Fibroblast of lung (primary cell): Measurements from ENCODE around the gene DTWD2. TPM values are rescaled to one million over a fixed set of nuclear protein-coding genes. Genes with fewer than 3 reads are reported as not detected.

Experiments used
- DNase-seq, 2 donors: peaks; one replicate each; pipeline versions ENCODE4 v3.0.0 to v3.0.0-alpha.2; 2010; ENCODE audit warnings: low read depth in 2 of 2
- H2AFZ ChIP-seq: 2 replicates; pipeline ENCODE4 v1.5.1; 2012; ENCODE audit warnings: low read length, control low read depth, inconsistent platforms
- H3K27ac ChIP-seq: 2 replicates; pipeline ENCODE4 v1.5.1; 2011; ENCODE audit warnings: low read length, control low read depth; ENCODE audit not compliant: insufficient read depth
- H3K27me3 ChIP-seq: 2 replicates; pipeline ENCODE4 v1.5.1; 2011; ENCODE audit warnings: mild to moderate bottlenecking, low read length; ENCODE audit not compliant: control insufficient read depth, insufficient read depth
- H3K36me3 ChIP-seq: 2 replicates; pipeline ENCODE4 v1.5.1; 2011; ENCODE audit warnings: low read length; ENCODE audit not compliant: control insufficient read depth, insufficient read depth
- H3K4me1 ChIP-seq: 2 replicates; pipeline ENCODE4 v1.5.1; 2011; ENCODE audit warnings: low read length; ENCODE audit not compliant: control insufficient read depth, insufficient read depth; ENCODE audit errors: extremely low read depth
- H3K4me2 ChIP-seq: 2 replicates; pipeline ENCODE4 v1.5.1; 2011; ENCODE audit warnings: low read length, control low read depth; ENCODE audit not compliant: insufficient read depth; ENCODE audit errors: extremely low read depth
- H3K4me3 ChIP-seq, 4 experiments: fragments of 200-600 bp in 1 of 4; sonication (generic) in 1 of 4; replicated peaks in 1 of 4; 2 replicates each; pipeline ENCODE4 v1.5.1; 2011 to 2016; ENCODE audit warnings: low read length in 4 of 4, low read depth in 3 of 4, mild to moderate bottlenecking in 3 of 4, control low read depth in 2 of 4, inconsistent platforms in 1 of 4, mixed read lengths in 1 of 4; ENCODE audit not compliant: insufficient read depth in 1 of 4; ENCODE audit errors: control extremely low read depth in 1 of 4
- H3K79me2 ChIP-seq: 2 replicates; pipeline ENCODE4 v1.5.1; 2012; ENCODE audit warnings: mild to moderate bottlenecking, low read length, inconsistent platforms; ENCODE audit not compliant: control insufficient read depth, insufficient read depth
- H3K9ac ChIP-seq: 2 replicates; pipeline ENCODE4 v1.5.1; 2011; ENCODE audit warnings: mild to moderate bottlenecking, low read length, control low read depth; ENCODE audit not compliant: insufficient read depth
- H3K9me3 ChIP-seq: 2 replicates; pipeline ENCODE4 v1.5.1; 2012; ENCODE audit warnings: low read depth, low read length; ENCODE audit not compliant: control insufficient read depth, insufficient read depth
- H4K20me1 ChIP-seq: 2 replicates; pipeline ENCODE4 v1.5.1; 2011; ENCODE audit warnings: low read length; ENCODE audit not compliant: control insufficient read depth, insufficient read depth; ENCODE audit errors: extremely low read depth
- EZH2 ChIP-seq: IDR thresholded peaks from 2 replicates; pipeline ENCODE4 v1.5.1; 2012; ENCODE audit warnings: low read length, control low read depth, mild to moderate bottlenecking; ENCODE audit errors: missing control alignments
- polyA plus RNA-seq, 2 donors: library from polyadenylated mRNA; depleted of rRNA in 1 of 2; stranded (reverse) in 1 of 2; unstranded in 1 of 2; fragments of >200 nt; gene quantifications; 2 replicates each; pipeline ENCODE4 v1.2.1, GENCODE V29; 2011 to 2012; ENCODE audit warnings: missing spikeins in 1 of 2
- total RNA-seq: library from RNA; depleted of rRNA; stranded (reverse); fragments of >200 nt; gene quantifications from 2 replicates; pipeline ENCODE4 v1.2.1, GENCODE V29; 2014
- TF ChIP-seq, protein P1 (sequence below), 2 donors: IDR thresholded peaks in 1 of 2; conservative IDR thresholded peaks in 1 of 2; 1 replicate in 1 of 2; 2 replicates in 1 of 2; pipeline ENCODE4 v1.5.1; 2011 to 2012; ENCODE audit warnings: low read length in 2 of 2, control low read depth in 1 of 2, inconsistent platforms in 1 of 2, low read depth in 1 of 2, mild to moderate bottlenecking in 1 of 2

Gene DTWD2
- total and polyA plus RNA-seq, 2 donors (not counting 1 experiment from before 2014, with no cell fraction given) = 2.8 to 4.8 TPM

DNA sequence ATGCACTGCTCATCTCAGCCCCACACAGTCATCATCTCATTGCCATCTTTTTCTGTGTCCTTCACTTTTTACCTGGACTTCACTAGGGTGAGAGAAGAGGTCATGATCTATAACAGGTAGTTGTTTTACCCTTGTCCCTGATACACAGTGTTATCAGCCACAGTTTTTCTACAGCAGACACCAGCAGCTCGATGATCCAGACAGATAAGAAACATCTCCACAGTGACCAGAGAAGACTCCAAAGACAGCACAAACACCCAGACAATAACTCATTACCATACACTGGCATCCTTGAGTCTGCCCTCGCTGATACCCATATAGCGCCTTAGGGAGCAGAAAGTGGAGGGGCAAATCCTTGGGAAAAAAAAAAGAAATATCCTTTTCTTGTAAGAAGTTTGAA, 194.1 kb downstream of the DTWD2 start:
- TF ChIP-seq EZH2 = no peak
- TF ChIP-seq, protein P1, sequence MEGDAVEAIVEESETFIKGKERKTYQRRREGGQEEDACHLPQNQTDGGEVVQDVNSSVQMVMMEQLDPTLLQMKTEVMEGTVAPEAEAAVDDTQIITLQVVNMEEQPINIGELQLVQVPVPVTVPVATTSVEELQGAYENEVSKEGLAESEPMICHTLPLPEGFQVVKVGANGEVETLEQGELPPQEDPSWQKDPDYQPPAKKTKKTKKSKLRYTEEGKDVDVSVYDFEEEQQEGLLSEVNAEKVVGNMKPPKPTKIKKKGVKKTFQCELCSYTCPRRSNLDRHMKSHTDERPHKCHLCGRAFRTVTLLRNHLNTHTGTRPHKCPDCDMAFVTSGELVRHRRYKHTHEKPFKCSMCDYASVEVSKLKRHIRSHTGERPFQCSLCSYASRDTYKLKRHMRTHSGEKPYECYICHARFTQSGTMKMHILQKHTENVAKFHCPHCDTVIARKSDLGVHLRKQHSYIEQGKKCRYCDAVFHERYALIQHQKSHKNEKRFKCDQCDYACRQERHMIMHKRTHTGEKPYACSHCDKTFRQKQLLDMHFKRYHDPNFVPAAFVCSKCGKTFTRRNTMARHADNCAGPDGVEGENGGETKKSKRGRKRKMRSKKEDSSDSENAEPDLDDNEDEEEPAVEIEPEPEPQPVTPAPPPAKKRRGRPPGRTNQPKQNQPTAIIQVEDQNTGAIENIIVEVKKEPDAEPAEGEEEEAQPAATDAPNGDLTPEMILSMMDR (conservative IDR thresholded peaks at IDR 0.05 in 1 of 2, IDR thresholded peaks at IDR 0.05 in 1 of 2; ENCODE audit: low read depth in 1 of 2, low read length in 2 of 2) = no peak
- no peak overlapping the region for H3K27ac ChIP-seq
- no peaks in the 10 kb centered on the region for H4K20me1 ChIP-seq
- H3K9me3 ChIP-seq = no peaks in the 10 kb centered on the region
- H3K79me2 ChIP-seq = no peaks in the 10 kb centered on the region
- no peak overlapping the region for H3K4me3 ChIP-seq
- H3K9ac ChIP-seq = no peak overlapping the region
- H3K4me2 ChIP-seq = no peak overlapping the region
- no peaks in the 10 kb centered on the region for H3K4me1 ChIP-seq
- no peaks in the 10 kb centered on the region for H3K27me3 ChIP-seq
- no peak for DNase-seq
- no peak overlapping the region for H2AFZ ChIP-seq
- no peaks in the 10 kb centered on the region for H3K36me3 ChIP-seq

DNA sequence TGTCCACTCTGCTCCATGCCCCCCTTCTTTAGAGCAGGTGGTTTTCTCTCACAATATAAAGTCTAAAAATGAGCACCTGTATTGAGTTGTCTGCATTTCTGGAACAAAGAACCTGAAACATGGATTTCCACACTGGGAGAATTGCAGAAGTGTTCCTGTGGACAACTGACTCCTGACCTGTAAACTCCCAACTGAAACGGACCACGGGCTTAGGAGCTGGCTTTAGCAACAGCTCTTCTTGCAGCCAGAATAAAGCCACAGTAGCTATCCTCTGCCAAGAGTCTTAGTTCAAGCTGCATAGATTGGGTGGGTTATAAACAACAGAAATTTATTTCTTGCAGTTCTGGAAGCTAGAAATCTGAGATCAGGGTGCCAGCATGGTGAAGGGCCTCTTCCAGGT, 194.7 kb downstream of the DTWD2 start:
- Histone ChIP-seq H3K4me2 (no peak overlapping the region), H3K9me3 (no peaks in the 10 kb centered on the region), H3K4me1 (no peaks in the 10 kb centered on the region), H3K4me3 (no peak overlapping the region), H3K27me3 (no peaks in the 10 kb centered on the region), H3K36me3 (no peaks in the 10 kb centered on the region), H3K9ac (no peak overlapping the region), H3K27ac (no peak overlapping the region), H2AFZ (no peak overlapping the region), H4K20me1 (no peaks in the 10 kb centered on the region), H3K79me2 (no peaks in the 10 kb centered on the region)
- DNase-seq = no peak
- TF ChIP-seq, protein P1 (conservative IDR thresholded peaks at IDR 0.05 in 1 of 2, IDR thresholded peaks at IDR 0.05 in 1 of 2; ENCODE audit: low read depth in 1 of 2, low read length in 2 of 2) = no peak
- no peak for TF ChIP-seq EZH2

DNA sequence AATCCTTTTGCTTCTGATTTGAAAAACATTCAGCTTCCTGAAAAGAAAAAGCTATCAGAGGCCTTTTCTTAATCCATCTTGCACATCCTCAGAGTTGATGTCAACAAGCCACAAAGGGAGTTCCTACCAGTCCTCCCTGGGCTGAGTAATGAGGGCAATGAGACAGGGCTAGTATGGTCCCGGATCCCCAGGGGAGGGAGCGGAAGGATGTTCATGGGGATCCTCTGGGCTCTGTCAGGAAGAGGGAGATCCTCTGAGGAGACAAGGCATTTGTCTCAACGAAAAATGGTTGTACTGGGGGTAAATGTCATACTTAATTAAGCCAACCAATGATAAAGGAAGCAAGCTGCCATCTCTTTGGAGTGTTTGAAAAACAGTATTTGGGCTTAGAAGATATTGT, 195.3 kb downstream of the DTWD2 start:
- no peak overlapping the region for H3K27ac ChIP-seq
- no peaks in the 10 kb centered on the region for H3K79me2 ChIP-seq
- TF ChIP-seq, protein P1 (conservative IDR thresholded peaks at IDR 0.05 in 1 of 2, IDR thresholded peaks at IDR 0.05 in 1 of 2; ENCODE audit: low read depth in 1 of 2, low read length in 2 of 2) = no peak
- no peak for TF ChIP-seq EZH2
- H3K4me1 ChIP-seq = no peaks in the 10 kb centered on the region
- no peak overlapping the region for H3K4me2 ChIP-seq
- no peaks in the 10 kb centered on the region for H3K9me3 ChIP-seq
- H3K9ac ChIP-seq = no peak overlapping the region
- H2AFZ ChIP-seq = no peak overlapping the region
- DNase-seq = no peak
- H3K27me3 ChIP-seq = no peaks in the 10 kb centered on the region
- H4K20me1 ChIP-seq = no peaks in the 10 kb centered on the region
- no peaks in the 10 kb centered on the region for H3K36me3 ChIP-seq
- no peak overlapping the region for H3K4me3 ChIP-seq
